ENCODE data around the gene CTNNBL1. TPM values are rescaled to one million over a fixed set of nuclear protein-coding genes. Genes with fewer than 3 reads are reported as not detected.

CTNNBL1 gene
- total RNA-seq, 4 donors from 2014 or later: 15.3 to 31.5 (median 27.2) TPM

DNA sequence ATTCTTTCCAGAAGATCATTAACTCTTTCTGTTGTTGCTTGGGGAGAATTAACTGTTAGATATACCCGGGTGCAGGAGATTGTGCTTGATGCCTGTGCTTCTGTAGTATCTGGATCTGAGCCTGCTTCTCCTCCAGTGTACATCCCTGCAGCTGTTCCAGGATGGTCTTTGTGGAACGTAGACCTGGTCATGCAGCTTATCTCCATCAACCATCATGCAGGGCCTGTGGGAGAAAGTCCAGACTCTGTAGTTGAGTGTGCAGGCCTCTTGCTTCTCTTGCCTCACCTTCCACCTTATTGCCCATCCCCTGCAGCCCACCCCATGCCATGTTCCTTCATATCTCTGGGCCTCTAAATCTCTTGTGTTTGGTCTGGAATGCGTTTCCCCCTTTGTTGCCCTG is 133.8 kb downstream of the CTNNBL1 start:
- Histone ChIP-seq H3K27ac (no peak overlapping the region), H3K4me3 (no peak overlapping the region), H3K27me3 (no peaks in the 10 kb centered on the region), H3K4me1 (peaks cover 0 to 17% (median 5%) of the 10 kb centered on the region in 3 donors), H3K36me3 (peaks cover 0 to 6% (median 0%) of the 10 kb centered on the region in 3 donors), H3K9me3 (no peaks in the 10 kb centered on the region)
- intact Hi-C loops (cut with DNase I): no loop called here
- TF ChIP-seq, protein P1, sequence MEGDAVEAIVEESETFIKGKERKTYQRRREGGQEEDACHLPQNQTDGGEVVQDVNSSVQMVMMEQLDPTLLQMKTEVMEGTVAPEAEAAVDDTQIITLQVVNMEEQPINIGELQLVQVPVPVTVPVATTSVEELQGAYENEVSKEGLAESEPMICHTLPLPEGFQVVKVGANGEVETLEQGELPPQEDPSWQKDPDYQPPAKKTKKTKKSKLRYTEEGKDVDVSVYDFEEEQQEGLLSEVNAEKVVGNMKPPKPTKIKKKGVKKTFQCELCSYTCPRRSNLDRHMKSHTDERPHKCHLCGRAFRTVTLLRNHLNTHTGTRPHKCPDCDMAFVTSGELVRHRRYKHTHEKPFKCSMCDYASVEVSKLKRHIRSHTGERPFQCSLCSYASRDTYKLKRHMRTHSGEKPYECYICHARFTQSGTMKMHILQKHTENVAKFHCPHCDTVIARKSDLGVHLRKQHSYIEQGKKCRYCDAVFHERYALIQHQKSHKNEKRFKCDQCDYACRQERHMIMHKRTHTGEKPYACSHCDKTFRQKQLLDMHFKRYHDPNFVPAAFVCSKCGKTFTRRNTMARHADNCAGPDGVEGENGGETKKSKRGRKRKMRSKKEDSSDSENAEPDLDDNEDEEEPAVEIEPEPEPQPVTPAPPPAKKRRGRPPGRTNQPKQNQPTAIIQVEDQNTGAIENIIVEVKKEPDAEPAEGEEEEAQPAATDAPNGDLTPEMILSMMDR (IDR thresholded peaks at IDR 0.05): no peak
- no peak for TF ChIP-seq POLR2A (IDR thresholded peaks at IDR 0.05)
- no peak for DNase-seq
- 96% methylated on average over 3 of the region's 3 CpGs for WGBS, 2 donors

DNA sequence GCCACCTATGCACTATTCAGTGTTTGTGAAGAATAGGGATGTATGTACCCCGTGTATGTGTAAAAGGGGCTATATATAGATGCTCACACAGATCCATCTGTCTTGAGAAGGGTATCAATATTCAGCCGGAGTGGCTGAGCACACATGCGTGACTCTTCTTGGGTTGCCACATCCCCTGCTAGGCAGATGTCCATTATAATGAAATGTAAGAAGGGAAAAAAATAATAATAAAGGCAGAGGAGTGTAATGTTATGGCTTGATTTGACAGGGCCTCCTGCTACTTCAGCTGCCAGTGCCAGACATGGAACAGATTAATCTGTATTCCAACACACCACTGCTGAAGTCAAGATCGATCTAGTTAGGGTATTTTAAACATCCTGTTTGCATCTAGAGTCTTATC is 134.9 kb downstream of the CTNNBL1 start:
- peaks cover 0 to 7% (median 0%) of the 10 kb centered on the region in 3 donors for H3K4me1 ChIP-seq
- no peak for DNase-seq
- H3K27ac ChIP-seq: no peak overlapping the region
- no peaks in the 10 kb centered on the region for H3K9me3 ChIP-seq
- intact Hi-C loops (cut with DNase I): no loop called here
- H3K4me3 ChIP-seq: no peak overlapping the region
- peaks cover 0 to 7% (median 0%) of the 10 kb centered on the region in 3 donors for H3K36me3 ChIP-seq
- no peak for TF ChIP-seq POLR2A (IDR thresholded peaks at IDR 0.05)
- TF ChIP-seq, protein P1 (IDR thresholded peaks at IDR 0.05): no peak
- no peaks in the 10 kb centered on the region for H3K27me3 ChIP-seq
- 73 to 74% methylated on average over 3 to 4 of the region's 4 CpGs for WGBS, 2 donors

- no peaks in the 10 kb centered on the region for H3K9me3 ChIP-seq
- no peak for TF ChIP-seq POLR2A (IDR thresholded peaks at IDR 0.05)
- TF ChIP-seq, protein P1 (IDR thresholded peaks at IDR 0.05): no peak
- intact Hi-C loops (cut with DNase I): no loop called here
- WGBS, 2 donors: 89 to 91% methylated on average over 3 of the region's 3 CpGs
- no peak overlapping the region for H3K4me3 ChIP-seq
- DNase-seq: no peak
- H3K36me3 ChIP-seq: peaks cover 0 to 7% (median 0%) of the 10 kb centered on the region in 3 donors
- no peak overlapping the region for H3K27ac ChIP-seq
- peaks cover 0 to 2% (median 0%) of the 10 kb centered on the region in 3 donors for H3K4me1 ChIP-seq
- no peaks in the 10 kb centered on the region for H3K27me3 ChIP-seq
These were observed 135.3 kb downstream of the CTNNBL1 start for GRCh38 chr20:37829128-37829527.

GRCh38 chr20:37833221-37833896 is 139.5 kb downstream of the CTNNBL1 start:
- peaks cover 0 to 7% (median 0%) of the 10 kb centered on the region in 3 donors for H3K36me3 ChIP-seq
- intact Hi-C loops (cut with DNase I): no loop called here
- no peak for DNase-seq
- TF ChIP-seq POLR2A (IDR thresholded peaks at IDR 0.05): no peak
- TF ChIP-seq, protein P1 (IDR thresholded peaks at IDR 0.05): no peak
- no peak overlapping the region for H3K27ac ChIP-seq
- WGBS, 2 donors: 87 to 94% methylated on average over 8 of the region's 8 CpGs
- H3K4me3 ChIP-seq: no peak overlapping the region
- no peaks in the 10 kb centered on the region for H3K27me3 ChIP-seq
- H3K9me3 ChIP-seq: no peaks in the 10 kb centered on the region
- H3K4me1 ChIP-seq: no peaks in the 10 kb centered on the region

GRCh38 chr20:37836926-37837325 is 143.1 kb downstream of the CTNNBL1 start:
- Histone ChIP-seq H3K4me3 (no peak overlapping the region), H3K36me3 (peaks cover 0 to 29% (median 0%) of the 10 kb centered on the region in 3 donors), H3K27me3 (no peaks in the 10 kb centered on the region), H3K27ac (no peak overlapping the region), H3K9me3 (no peaks in the 10 kb centered on the region), H3K4me1 (no peaks in the 10 kb centered on the region)
- DNase-seq: no peak
- no peak for TF ChIP-seq POLR2A (IDR thresholded peaks at IDR 0.05)
- TF ChIP-seq, protein P1 (IDR thresholded peaks at IDR 0.05): no peak
- intact Hi-C loops (cut with DNase I): no loop called here
- 75 to 90% methylated on average over 5 of the region's 5 CpGs for WGBS, 2 donors
